ENCODE measurements around the gene SEMA3F.

DNA sequence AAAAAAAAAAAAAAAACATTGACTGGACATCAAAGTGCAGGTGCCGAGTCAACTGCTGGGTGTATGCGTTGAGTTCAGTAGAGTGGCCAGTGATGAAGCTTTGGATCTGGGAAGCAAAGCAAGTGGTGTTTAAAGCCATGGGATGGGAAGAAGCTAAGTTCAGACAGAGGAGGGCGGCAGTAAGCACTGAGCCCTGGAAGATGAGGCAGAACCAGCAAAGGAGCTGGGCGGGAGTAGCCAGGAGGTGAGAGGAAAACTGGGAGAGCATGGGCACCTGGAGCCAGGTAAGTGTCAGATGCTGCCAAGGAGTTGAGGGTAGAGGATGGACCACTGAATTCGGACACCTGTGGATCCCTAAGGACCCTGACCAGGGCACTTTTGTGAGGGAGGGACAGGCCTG lies 69.5 kb downstream of the SEMA3F start:
- TF ChIP-seq FOXP2 (optimal IDR thresholded peaks at IDR 0.05; ENCODE audit: control extremely low read depth, extremely low read length, insufficient read depth) (no peak), POLR2AphosphoS5 (IDR thresholded peaks at IDR 0.05; ENCODE audit: borderline replicate concordance, low read depth, low read length) (no peak)

All from SK-N-MC (cell line).